GM15510 (cell line): ENCODE data around the gene MANSC1.

Source experiments
- POLR2A ChIP-seq: IDR thresholded peaks from 3 replicates; pipeline ENCODE4 v1.6.1; 2011; ENCODE audit warnings: borderline replicate concordance; ENCODE audit not compliant: insufficient read length; ENCODE audit errors: extremely low read depth

Gene MANSC1

GRCh38 chr12:12376646-12377448 is 26.8 kb upstream of the MANSC1 start:
- no peak for TF ChIP-seq POLR2A

GRCh38 chr12:12372946-12373722 is 23.1 kb upstream of the MANSC1 start:
- no peak for TF ChIP-seq POLR2A

- TF ChIP-seq POLR2A = no peak
Observed at GRCh38 chr12:12367482-12367998, 17.5 kb upstream of the MANSC1 start.

GRCh38 chr12:12366701-12367481 is 16.8 kb upstream of the MANSC1 start:
- TF ChIP-seq POLR2A = no peak

- TF ChIP-seq POLR2A = no peak
Observed at GRCh38 chr12:12365931-12366431, 15.9 kb upstream of the MANSC1 start.

GRCh38 chr12:12365446-12365802 is 15.4 kb upstream of the MANSC1 start:
- TF ChIP-seq POLR2A = no peak

GRCh38 chr12:12364787-12365445 is 14.9 kb upstream of the MANSC1 start:
- no peak for TF ChIP-seq POLR2A

- TF ChIP-seq POLR2A = no peak
Observed at GRCh38 chr12:12358528-12358927, 8.5 kb upstream of the MANSC1 start.

- TF ChIP-seq POLR2A = no peak
Observed at GRCh38 chr12:12357719-12358461, 7.8 kb upstream of the MANSC1 start.

- TF ChIP-seq POLR2A = peak; percentile 98
Observed at GRCh38 chr12:12356896-12357718, 7.1 kb upstream of the MANSC1 start, which contains the start of gene BORCS5. TSS of gene BORCS5 (plus strand) at chr12:12357078. CDS start at chr12:12357452, 374 bp downstream.

GRCh38 chr12:12356467-12356895 is 6.4 kb upstream of the MANSC1 start:
- no peak for TF ChIP-seq POLR2A

- no peak for TF ChIP-seq POLR2A
Observed at GRCh38 chr12:12353807-12354206, 3.8 kb upstream of the MANSC1 start.
